Measurements from ENCODE around the gene BEST4. TPM values are rescaled to one million over a fixed set of nuclear protein-coding genes. Genes with fewer than 3 reads are reported as not detected.

BEST4 gene
- total RNA-seq, 4 donors from 2014 or later, result 0.21 to 0.98 TPM; not detected in 2

- 37 to 41% methylated on average over 9 of the region's 9 CpGs for WGBS, 2 donors
- TF ChIP-seq POLR2A (IDR thresholded peaks at IDR 0.05) (no peak), EP300 (IDR thresholded peaks at IDR 0.05) (no peak), CTCF (IDR thresholded peaks at IDR 0.05) (no peak)
- Histone ChIP-seq H3K27me3 (no peaks in the 10 kb centered on the region), H3K9me3 (no peaks in the 10 kb centered on the region), H3K27ac (peak overlapping the region in 2 of 4 donors; percentile 21 to 72), H3K4me1 (peaks cover 0 to 66% (median 2%) of the 10 kb centered on the region in 4 donors), H3K36me3 (peaks cover 0 to 26% (median 0%) of the 10 kb centered on the region in 3 donors), H3K4me3 (no peak overlapping the region)
- no peak for DNase-seq (ENCODE audit: low spot score in 2 of 2)
Observed at GRCh38 chr1:44831516-44831915, 43.5 kb upstream of the BEST4 start.

GRCh38 chr1:44830900-44831304, 42.9 kb upstream of the BEST4 start:
- TF ChIP-seq POLR2A (IDR thresholded peaks at IDR 0.05) (no peak), EP300 (IDR thresholded peaks at IDR 0.05) (no peak), CTCF (IDR thresholded peaks at IDR 0.05) (no peak)
- Histone ChIP-seq H3K4me3 (no peak overlapping the region), H3K27ac (peak overlapping the region in 2 of 4 donors; percentile 21 to 72), H3K36me3 (peaks cover 0 to 26% (median 0%) of the 10 kb centered on the region in 3 donors), H3K4me1 (peaks cover 0 to 66% (median 5%) of the 10 kb centered on the region in 4 donors), H3K9me3 (no peaks in the 10 kb centered on the region), H3K27me3 (no peaks in the 10 kb centered on the region)
- DNase-seq (ENCODE audit: low spot score in 2 of 2), result no peak
- WGBS, 2 donors, result 82 to 84% methylated on average over 7 to 10 of the region's 10 CpGs

- DNase-seq (ENCODE audit: low spot score in 2 of 2), result no peak
- TF ChIP-seq EP300 (IDR thresholded peaks at IDR 0.05), result no peak
- TF ChIP-seq POLR2A (IDR thresholded peaks at IDR 0.05), result no peak
- TF ChIP-seq CTCF (IDR thresholded peaks at IDR 0.05), result no peak
- H3K36me3 ChIP-seq, result peaks cover 0 to 26% (median 0%) of the 10 kb centered on the region in 3 donors
- WGBS, 2 donors, result 67 to 71% methylated on average over 12 of the region's 12 CpGs
- H3K9me3 ChIP-seq, result no peaks in the 10 kb centered on the region
- H3K4me3 ChIP-seq, result no peak overlapping the region
- H3K4me1 ChIP-seq, result peaks cover 0 to 68% (median 6%) of the 10 kb centered on the region in 4 donors
- peak overlapping the region in 1 of 4 donors; percentile 15 for H3K27ac ChIP-seq
- H3K27me3 ChIP-seq, result no peaks in the 10 kb centered on the region
Observed at GRCh38 chr1:44829506-44830384, 41.8 kb upstream of the BEST4 start.

- Histone ChIP-seq H3K9me3 (no peaks in the 10 kb centered on the region), H3K4me1 (peaks cover 0 to 64% (median 6%) of the 10 kb centered on the region in 4 donors), H3K36me3 (peaks cover 0 to 26% (median 0%) of the 10 kb centered on the region in 3 donors), H3K27me3 (no peaks in the 10 kb centered on the region), H3K27ac (peak overlapping the region in 1 of 4 donors; percentile 4), H3K4me3 (no peak overlapping the region)
- 84 to 89% methylated on average over 7 to 13 of the region's 15 CpGs for WGBS, 2 donors
- DNase-seq (ENCODE audit: low spot score in 2 of 2), result no peak
- TF ChIP-seq POLR2A (IDR thresholded peaks at IDR 0.05) (no peak), CTCF (IDR thresholded peaks at IDR 0.05) (no peak)
Observed at GRCh38 chr1:44828841-44829440, 41.0 kb upstream of the BEST4 start.
